ENCODE measurements around the gene ANKH.

The ANKH gene

GRCh38 chr5:14713476-14714390, 157.8 kb downstream of the ANKH start:
- no peak for DNase-seq (ENCODE audit: low spot score)

GRCh38 chr5:14712666-14713065, 158.9 kb downstream of the ANKH start:
- DNase-seq (ENCODE audit: low spot score), result no peak

GRCh38 chr5:14712131-14712530, 159.4 kb downstream of the ANKH start:
- DNase-seq (ENCODE audit: low spot score), result no peak

GRCh38 chr5:14710313-14710994, 161.1 kb downstream of the ANKH start:
- DNase-seq (ENCODE audit: low spot score), result no peak

- peak; percentile 19 for DNase-seq (ENCODE audit: low spot score)
These were observed 163.0 kb downstream of the ANKH start for GRCh38 chr5:14708551-14708950.

- no peak for DNase-seq (ENCODE audit: low spot score)
These were observed 163.7 kb downstream of the ANKH start for GRCh38 chr5:14707811-14708390.

GRCh38 chr5:14706615-14707021, 165.0 kb downstream of the ANKH start:
- DNase-seq (ENCODE audit: low spot score), result peak; percentile 89

- no peak for DNase-seq (ENCODE audit: low spot score)
These were observed 166.0 kb downstream of the ANKH start for GRCh38 chr5:14705556-14705955.

GRCh38 chr5:14702238-14702839, 169.2 kb downstream of the ANKH start:
- no peak for DNase-seq (ENCODE audit: low spot score)

GRCh38 chr5:14701556-14701955, 170.0 kb downstream of the ANKH start:
- DNase-seq (ENCODE audit: low spot score), result no peak

GRCh38 chr5:14700478-14701436, 170.8 kb downstream of the ANKH start:
- no peak for DNase-seq (ENCODE audit: low spot score)

- no peak for DNase-seq (ENCODE audit: low spot score)
These were observed 171.7 kb downstream of the ANKH start for GRCh38 chr5:14699807-14700400.

- no peak for DNase-seq (ENCODE audit: low spot score)
These were observed 172.4 kb downstream of the ANKH start for GRCh38 chr5:14699159-14699558.

GRCh38 chr5:14698495-14698894, 173.1 kb downstream of the ANKH start:
- DNase-seq (ENCODE audit: low spot score), result no peak

GRCh38 chr5:14696851-14697250, 174.7 kb downstream of the ANKH start:
- no peak for DNase-seq (ENCODE audit: low spot score)

- DNase-seq (ENCODE audit: low spot score), result no peak
These were observed 175.5 kb downstream of the ANKH start for GRCh38 chr5:14696057-14696456.

- no peak for DNase-seq (ENCODE audit: low spot score)
These were observed 176.4 kb downstream of the ANKH start for GRCh38 chr5:14695152-14695551.

GRCh38 chr5:14693070-14693469, 178.5 kb downstream of the ANKH start:
- no peak for DNase-seq (ENCODE audit: low spot score)

- no peak for DNase-seq (ENCODE audit: low spot score)
These were observed 184.4 kb downstream of the ANKH start for GRCh38 chr5:14687023-14687665.

GRCh38 chr5:14686517-14686916, 185.1 kb downstream of the ANKH start:
- DNase-seq (ENCODE audit: low spot score), result no peak
